Measurements from ENCODE around the gene NLRP1. TPM values are rescaled to one million over a fixed set of nuclear protein-coding genes. Genes with fewer than 3 reads are reported as not detected.

The NLRP1 gene
- total and polyA plus RNA-seq, 7 donors: 2.7 to 5.7 (median 3.4) TPM

DNA sequence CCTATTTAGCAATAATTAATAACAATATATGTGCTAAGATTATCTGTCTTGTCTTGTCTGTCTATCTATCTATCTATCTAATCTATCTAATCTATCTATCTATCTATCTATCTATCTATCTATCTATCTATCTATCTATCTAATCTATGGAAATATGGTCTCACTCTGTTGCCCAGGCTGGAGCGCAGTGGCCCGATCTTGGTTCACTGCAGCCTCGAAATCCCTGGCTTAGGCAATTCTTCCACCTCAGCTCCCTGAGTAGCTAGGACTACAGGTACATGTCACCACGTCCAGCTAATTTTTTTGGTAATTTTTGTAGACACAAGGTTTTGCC, 53.3 kb downstream of the NLRP1 start:
- H3K36me3 ChIP-seq (ENCODE audit: insufficient read depth in 1 of 2, low read depth in 1 of 2): peaks cover 0 to 17% of the 10 kb centered on the region in 2 donors
- intact Hi-C loops (cut with DNase I): no loop called here
- H3K4me1 ChIP-seq: peaks cover 21% of the 10 kb centered on the region
- TF ChIP-seq CTCF (IDR thresholded peaks at IDR 0.05): no peak
- ATAC-seq (no peak), DNase-seq (no peak)
- H3K27ac ChIP-seq: no peak overlapping the region
- no peaks in the 10 kb centered on the region for H3K27me3 ChIP-seq (ENCODE audit: insufficient read depth in 3 of 3, low read length in 2 of 3)
- no peak overlapping the region for H3K4me3 ChIP-seq
- no peaks in the 10 kb centered on the region for H3K9me3 ChIP-seq
- 95 to 97% (median 96%) methylated on average over 4 of the region's 4 CpGs for WGBS, 3 donors

GRCh38 chr17:5530265-5531084, 53.8 kb downstream of the NLRP1 start:
- intact Hi-C loops (cut with DNase I): no loop called here
- TF ChIP-seq CTCF (IDR thresholded peaks at IDR 0.05): no peak
- H3K4me3 ChIP-seq: no peak overlapping the region
- no peaks in the 10 kb centered on the region for H3K9me3 ChIP-seq
- peaks cover 0 to 17% of the 10 kb centered on the region in 2 donors for H3K36me3 ChIP-seq (ENCODE audit: insufficient read depth in 1 of 2, low read depth in 1 of 2)
- H3K27ac ChIP-seq: no peak overlapping the region
- no peak for ATAC-seq
- 87 to 89% (median 88%) methylated on average over 12 of the region's 12 CpGs for WGBS, 3 donors
- H3K27me3 ChIP-seq (ENCODE audit: insufficient read depth in 3 of 3, low read length in 2 of 3): no peaks in the 10 kb centered on the region
- H3K4me1 ChIP-seq: peaks cover 21% of the 10 kb centered on the region
- DNase-seq: no peak

- WGBS, 3 donors: 56 to 73% (median 65%) methylated on average over 9 of the region's 9 CpGs
- H3K27ac ChIP-seq: peak overlapping the region; percentile 96
- intact Hi-C loops (cut with DNase I): loop anchor here in 1 of 2 donors (2.0 kb wide), 1 partner anchor 41 kb away; the partner anchor contains the start of genes DERL2 and MIS12
- no peaks in the 10 kb centered on the region for H3K9me3 ChIP-seq
- peak; percentile 4 to 14 (median 12) for ATAC-seq
- H3K36me3 ChIP-seq (ENCODE audit: insufficient read depth in 1 of 2, low read depth in 1 of 2): peaks cover 0 to 16% of the 10 kb centered on the region in 2 donors
- TF ChIP-seq CTCF (IDR thresholded peaks at IDR 0.05): no peak
- H3K27me3 ChIP-seq (ENCODE audit: insufficient read depth in 3 of 3, low read length in 2 of 3): no peaks in the 10 kb centered on the region
- peak overlapping the region; percentile 6 for H3K4me3 ChIP-seq
- peaks cover 21% of the 10 kb centered on the region for H3K4me1 ChIP-seq
- no peak for DNase-seq
Measured at GRCh38 chr17:5527601-5528250, 56.6 kb downstream of the NLRP1 start.

GRCh38 chr17:5526821-5527598, 57.3 kb downstream of the NLRP1 start:
- Histone ChIP-seq H3K9me3 (no peaks in the 10 kb centered on the region), H3K4me3 (peak overlapping the region; percentile 6), H3K27ac (peak overlapping the region; percentile 96), H3K27me3 (ENCODE audit: insufficient read depth in 3 of 3, low read length in 2 of 3) (no peaks in the 10 kb centered on the region), H3K36me3 (ENCODE audit: insufficient read depth in 1 of 2, low read depth in 1 of 2) (peaks cover 0 to 9% of the 10 kb centered on the region in 2 donors), H3K4me1 (peaks cover 21% of the 10 kb centered on the region)
- intact Hi-C loops (cut with DNase I): loop anchor here in 1 of 2 donors (2.0 kb wide), 1 partner anchor 40 kb away; the partner anchor contains the start of genes DERL2 and MIS12
- peak; percentile 80 to 92 for DNase-seq
- peak; percentile 99 to 100 (median 99) for ATAC-seq
- 21 to 30% (median 24%) methylated on average over 14 of the region's 14 CpGs for WGBS, 3 donors
- no peak for TF ChIP-seq CTCF (IDR thresholded peaks at IDR 0.05)

Measured in psoas muscle (tissue), 8 donors.